HG02852 (cell line): ENCODE measurements around the gene ZNF335.
"Not testable (repeated sequence)": the region's sequence is repeated elsewhere in the genome, so short reads cannot be mapped to it uniquely, and the experiment has no call there.

Experiments used
- ATAC-seq: cut with Tn5 transposase; IDR thresholded peaks from one replicate; pipeline ENCODE4 v1.9.1; 2021; ENCODE audit warnings: mild to moderate bottlenecking, moderate library complexity; ENCODE audit not compliant: unreplicated experiment

Gene ZNF335

GRCh38 chr20:45935416-45936046, 36.5 kb downstream of the ZNF335 start:
- peak; percentile 7 for ATAC-seq

- peak; percentile 72 for ATAC-seq
Measured at GRCh38 chr20:45934586-45935415, 37.2 kb downstream of the ZNF335 start, which contains the start of gene PCIF1. PCIF1 (plus strand) TSS chr20:45934683; CDS start chr20:45939000, 4,317 bp downstream.

GRCh38 chr20:45934046-45934585, 37.9 kb downstream of the ZNF335 start:
- peak; percentile 20 for ATAC-seq

GRCh38 chr20:45933266-45934045, 38.5 kb downstream of the ZNF335 start:
- ATAC-seq: no peak

- not testable (repeated sequence) for ATAC-seq
Measured at GRCh38 chr20:45931680-45932079, 40.3 kb downstream of the ZNF335 start.

- no peak for ATAC-seq
Measured at GRCh38 chr20:45927071-45927878, 44.7 kb downstream of the ZNF335 start.

- ATAC-seq: no peak
Measured at GRCh38 chr20:45926731-45927070, 45.3 kb downstream of the ZNF335 start.

GRCh38 chr20:45925821-45926506, 46.0 kb downstream of the ZNF335 start:
- ATAC-seq: no peak

- ATAC-seq: no peak
Measured at GRCh38 chr20:45924391-45925261, 47.4 kb downstream of the ZNF335 start.

GRCh38 chr20:45921337-45922189, 50.4 kb downstream of the ZNF335 start:
- ATAC-seq: no peak

GRCh38 chr20:45920462-45921336, 51.3 kb downstream of the ZNF335 start:
- ATAC-seq: no peak

GRCh38 chr20:45919542-45920399, 52.2 kb downstream of the ZNF335 start:
- ATAC-seq: no peak

GRCh38 chr20:45918779-45919537, 53.0 kb downstream of the ZNF335 start:
- no peak for ATAC-seq

- no peak for ATAC-seq
Measured at GRCh38 chr20:45918182-45918737, 53.7 kb downstream of the ZNF335 start.

GRCh38 chr20:45917790-45918141, 54.2 kb downstream of the ZNF335 start:
- ATAC-seq: no peak
